HG03039 (cell line): ENCODE data around the gene STMN1.

Experiments used
- ATAC-seq: cut with Tn5 transposase; IDR thresholded peaks from one replicate; pipeline ENCODE4 v1.9.1; 2021; ENCODE audit warnings: mild to moderate bottlenecking, moderate library complexity; ENCODE audit not compliant: unreplicated experiment

The STMN1 gene

DNA sequence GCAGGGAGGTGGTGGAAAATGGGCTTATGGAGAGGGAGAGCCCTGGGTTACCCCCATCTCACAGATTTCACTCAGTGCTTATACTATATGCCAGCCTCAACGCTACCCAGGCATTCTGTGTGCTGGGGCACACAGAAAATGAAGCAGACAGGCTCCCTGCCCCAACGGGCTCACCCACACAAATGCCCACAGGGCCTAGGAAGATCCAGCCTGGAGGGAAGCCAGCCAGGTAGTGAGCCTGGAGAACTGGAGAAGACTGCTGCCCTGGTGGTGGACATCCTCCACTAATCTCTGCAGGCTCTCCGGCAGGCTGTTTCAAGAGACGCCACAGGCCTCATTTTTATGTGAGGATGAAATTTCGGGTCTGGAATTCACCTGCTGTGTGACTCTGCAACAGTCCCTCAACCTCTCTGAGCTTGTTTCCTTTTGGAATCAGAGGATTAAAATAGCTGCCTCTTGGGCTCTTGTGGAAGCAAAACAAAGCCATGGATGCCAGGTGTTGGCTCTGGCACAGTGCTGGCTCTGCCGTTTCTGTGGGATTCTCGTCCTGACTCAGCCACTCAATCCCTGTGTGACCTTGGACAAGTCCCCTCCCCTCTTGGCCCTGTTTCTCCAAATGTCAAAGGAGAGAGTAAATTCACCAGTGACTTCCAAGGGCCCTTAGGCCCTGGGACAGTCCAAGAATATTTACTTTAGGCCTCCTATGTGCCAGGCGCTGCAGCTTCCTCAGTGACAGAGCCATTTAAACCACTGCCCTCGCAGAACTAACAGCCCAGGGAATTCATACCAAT, 34.3 kb downstream of the STMN1 start:
- ATAC-seq = no peak

DNA sequence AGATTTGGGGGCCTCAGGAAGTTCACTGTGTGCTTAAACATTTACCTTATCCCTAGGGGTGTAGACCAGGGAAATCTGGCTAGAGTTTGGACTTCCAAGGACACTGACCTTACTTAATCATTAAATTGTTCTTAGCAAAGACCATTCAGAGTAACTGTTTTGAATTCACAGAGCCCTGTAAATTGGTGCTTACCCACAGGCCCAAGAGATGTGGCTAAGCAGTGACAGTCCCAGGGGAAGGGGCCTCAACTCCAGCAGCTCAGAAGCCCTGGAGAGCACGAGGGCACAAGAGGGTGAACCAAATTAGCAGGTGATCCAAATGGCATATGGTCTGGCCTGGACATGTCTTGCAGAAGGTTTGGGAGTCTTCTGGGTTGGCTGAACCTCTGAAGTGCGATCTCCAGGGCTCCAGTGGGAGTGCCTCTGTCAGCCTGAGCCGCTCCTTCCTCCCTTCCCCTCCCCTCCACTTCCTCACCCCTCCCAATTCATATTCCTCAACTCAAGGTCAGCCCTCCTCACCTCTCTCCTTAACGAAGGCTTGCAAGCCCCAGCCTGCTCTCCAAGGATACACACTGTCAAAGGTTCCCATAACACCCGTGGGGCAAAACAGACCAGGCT, 35.0 kb downstream of the STMN1 start:
- no peak for ATAC-seq

DNA sequence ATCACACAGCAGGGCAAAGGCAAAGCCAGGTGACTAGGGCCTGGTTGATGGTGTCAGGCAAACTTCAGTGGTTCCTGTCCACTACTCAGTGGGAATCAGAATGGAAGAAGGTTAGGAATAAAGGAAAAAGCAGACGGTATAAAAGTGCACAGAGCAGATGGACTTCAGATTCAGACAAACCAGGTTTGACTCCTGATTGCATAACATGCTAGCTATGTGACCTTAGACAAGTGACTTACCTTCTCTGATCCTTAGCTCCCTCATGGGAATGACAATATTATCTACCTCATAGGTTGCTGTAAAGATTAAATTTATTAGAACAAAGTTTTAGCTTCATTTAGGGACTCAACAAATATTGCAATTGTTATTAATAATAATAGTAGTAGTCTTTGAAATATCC, 35.6 kb downstream of the STMN1 start:
- ATAC-seq = no peak

DNA sequence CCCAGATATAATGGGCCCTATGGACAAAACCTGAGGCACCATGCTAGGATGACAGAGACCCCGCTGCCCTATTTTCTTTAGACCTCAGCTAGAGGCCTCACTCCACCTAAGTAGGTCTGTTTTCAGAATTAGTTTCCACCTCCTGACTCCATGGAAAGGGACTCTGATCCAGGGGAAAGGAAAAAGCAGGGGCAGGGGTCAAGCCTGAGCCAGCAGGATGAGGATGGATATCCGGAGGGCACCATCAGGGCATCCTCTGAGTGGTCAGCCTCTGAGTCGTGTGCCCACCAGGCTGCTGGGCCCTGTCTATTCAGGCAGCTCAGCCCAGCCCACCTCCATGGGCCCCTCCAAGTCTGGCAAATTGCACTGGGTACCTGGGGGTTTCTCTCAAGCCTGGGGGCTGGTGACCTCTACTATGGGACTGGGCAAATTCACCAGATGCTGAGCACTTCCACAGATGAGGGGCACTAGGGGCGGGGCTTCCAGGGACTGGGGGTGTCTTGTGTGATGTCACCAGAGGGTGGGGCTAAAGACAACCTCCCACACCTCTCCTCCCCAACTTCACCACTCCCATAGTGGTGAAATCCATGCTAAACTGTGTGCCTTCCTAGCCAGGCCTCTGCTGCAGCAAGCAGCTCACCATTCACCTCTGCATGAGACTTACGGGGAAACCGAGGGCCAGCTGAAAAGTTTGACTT, 36.2 kb downstream of the STMN1 start:
- no peak for ATAC-seq

DNA sequence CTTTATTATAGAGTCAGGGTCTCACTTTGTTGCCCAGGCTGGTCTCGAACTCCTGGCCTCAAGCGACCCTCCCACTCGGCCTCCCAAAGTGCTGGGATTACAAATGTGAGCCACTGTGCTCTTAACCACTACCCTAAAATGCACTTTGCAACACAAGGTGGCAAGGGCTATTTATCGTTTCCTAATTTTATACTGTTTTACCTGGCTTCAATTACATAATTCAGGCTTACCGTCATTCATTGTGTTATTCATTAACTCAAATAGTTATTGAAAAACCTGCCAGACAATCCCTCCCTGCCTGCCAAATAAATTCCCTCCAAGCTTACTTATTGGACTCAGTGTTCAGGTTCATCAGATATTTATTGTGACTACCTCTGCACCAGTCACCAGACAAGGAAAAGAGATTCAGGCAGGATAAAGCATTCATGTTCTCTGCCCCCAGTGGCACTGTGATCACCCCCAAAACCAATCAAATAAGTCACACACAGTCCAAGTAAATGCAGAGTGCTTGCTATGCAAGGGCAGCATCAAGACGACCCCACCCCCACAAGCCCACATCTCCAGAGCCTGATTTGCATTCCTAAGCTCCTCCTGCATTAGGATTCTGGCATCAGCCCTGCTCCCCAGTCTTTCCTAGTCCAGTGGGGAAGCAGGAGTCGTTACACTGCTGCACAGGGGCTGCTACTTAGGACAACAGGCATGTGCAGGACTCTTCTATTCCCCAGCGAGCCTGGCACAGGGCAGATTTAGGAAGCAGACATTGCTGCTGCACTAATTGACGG, 38.8 kb downstream of the STMN1 start:
- ATAC-seq = no peak

DNA sequence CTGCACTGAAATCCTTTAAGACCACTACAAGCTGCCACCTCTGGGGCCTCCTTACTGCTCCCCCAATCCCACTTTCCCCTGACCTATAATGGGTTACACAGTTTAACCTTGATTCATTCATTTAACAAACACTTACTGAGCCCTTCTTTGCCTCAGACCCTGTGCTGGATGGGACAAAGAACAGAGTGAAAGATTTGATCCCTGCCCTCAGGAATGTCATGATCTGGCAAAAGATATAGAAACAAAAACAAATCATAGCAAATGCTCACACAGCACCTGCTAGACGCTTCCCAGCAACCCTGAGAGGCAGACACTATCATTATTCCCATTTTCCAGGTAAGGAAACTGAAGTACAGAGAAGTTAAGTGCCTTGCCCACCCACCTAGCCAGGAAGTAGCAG, 39.9 kb downstream of the STMN1 start:
- ATAC-seq = no peak

DNA sequence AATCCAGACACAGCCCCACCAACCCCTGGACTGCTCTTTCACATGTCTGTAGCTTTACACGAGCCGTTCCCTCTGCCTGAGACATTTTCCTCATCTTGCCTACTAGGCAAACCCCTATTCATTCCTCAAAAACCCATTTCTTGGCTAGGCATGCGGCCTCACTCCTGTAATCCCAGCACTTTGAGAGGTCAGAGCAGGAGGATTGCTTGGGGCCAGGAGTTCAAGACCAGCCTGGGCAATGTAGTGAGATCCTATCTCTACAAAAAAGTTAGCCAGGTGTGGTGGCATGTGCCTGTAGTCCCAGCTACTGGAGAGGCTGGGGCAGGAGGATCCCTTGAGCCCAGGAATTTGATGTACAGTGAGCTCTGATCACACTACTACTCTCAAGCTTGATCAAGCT, 41.8 kb downstream of the STMN1 start:
- no peak for ATAC-seq

DNA sequence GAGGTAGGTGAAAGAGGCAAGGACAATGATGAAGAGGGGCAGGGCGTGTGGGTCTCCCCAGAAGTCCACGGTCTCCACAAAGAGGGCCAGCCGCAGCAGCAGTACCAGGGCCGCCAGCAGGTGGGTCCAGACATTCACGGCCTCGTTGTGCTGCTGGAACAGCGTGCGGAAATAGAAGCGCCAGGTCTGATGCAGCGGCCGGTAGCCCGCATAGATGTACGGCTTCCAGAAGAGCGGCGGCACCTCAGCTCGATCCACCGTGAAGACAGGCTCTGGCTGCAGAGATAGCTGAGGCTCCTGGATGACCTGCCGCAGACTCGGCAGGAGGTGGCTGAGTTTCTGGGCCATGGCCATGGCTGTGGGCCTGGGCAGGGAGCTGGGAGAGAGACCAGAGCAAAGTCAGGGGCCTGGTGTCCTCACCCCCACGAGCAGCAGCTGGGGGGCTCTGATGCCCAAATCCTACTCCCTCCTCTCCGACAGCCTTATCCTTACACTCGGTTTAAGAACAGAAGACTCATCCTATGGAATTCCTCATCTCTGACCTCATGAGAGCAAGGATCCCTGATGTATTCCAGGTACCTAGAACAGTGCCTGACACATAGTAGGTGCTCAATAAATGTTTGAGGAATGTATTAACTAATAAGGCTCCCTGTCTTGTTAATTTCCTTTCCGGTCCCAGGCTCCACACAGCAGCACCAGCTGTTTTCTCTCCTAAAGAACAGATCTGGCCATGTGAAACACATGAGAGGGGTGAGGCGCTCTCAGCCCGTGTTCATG, 42.5 kb downstream of the STMN1 start:
- no peak for ATAC-seq

DNA sequence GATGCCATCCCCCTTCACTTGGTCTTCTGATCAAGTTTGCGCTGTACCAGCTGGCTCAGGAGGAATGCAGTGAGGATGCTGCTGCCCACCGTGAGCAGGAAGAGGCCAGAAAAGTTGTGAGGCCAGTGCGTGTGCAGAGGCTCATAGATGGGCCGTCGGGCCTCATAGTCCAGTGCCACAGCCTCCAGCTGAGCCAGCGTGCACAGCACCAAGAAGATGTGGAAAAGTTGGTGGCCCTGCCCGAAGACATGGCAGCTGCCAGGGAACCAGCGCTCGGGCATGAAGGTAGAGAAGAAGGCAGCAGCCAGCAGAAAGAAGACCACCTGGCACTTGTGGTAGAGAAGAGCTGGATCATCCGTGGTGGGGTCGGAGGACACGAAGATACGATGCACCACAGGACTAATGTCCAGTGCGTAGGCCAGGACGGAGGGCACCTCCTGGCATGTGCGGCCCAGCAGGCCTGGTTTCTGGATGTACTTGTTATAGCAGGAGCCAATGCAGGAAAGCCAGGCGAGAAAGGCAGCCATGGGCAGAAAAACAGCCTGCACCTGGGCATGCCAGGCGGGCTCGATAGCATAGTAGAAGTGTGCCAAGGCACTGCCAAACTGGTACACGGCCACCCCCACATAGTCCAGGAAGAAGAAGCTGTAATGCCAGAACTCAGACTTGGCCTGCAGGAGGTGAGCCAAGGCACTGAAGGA, 43.3 kb downstream of the STMN1 start:
- no peak for ATAC-seq

DNA sequence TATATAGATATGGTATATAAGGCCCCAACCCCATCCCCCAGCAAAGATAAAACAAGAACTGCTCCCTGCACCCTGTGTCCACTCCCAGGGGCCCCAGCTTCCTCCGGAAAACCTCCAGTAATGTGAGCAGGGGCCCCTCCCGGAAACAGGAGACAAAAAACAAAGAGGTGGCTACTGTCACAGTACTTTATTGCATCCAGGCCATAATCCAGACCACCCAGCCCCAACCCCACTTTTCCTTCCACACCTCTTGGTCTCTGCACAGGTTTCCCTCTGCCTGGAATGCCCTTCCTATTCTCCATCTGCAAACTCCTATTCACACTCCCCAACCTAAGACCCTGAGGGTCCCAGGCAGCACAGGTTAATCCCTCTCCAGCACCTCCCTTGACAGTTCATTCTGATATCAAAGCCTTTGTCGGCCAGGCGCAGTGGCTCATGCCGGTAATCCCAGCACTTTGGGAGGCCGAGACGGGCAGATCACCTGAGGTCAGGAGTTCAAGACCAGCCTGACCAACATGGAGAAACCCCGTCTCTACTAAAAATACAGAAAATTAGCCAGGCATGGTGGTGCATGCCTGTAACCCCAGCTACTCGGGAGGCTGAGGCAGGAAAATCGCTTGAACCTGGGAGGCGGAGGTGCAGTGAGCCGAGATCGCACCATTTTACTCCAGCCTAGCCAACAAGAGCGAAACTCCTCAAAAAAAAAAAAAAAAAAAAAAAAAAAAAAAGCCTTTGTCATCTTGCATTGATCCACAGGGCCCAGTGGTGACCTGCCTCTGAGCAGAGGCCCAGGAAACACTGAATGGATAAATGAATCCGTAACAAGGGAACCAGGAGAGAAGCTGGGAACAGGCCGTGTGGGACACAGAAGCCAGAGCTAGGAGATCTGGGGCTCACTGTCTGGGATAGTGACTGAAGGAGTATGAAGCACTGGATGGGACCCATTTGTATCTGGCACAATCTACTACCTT, 44.6 kb downstream of the STMN1 start:
- no peak for ATAC-seq

DNA sequence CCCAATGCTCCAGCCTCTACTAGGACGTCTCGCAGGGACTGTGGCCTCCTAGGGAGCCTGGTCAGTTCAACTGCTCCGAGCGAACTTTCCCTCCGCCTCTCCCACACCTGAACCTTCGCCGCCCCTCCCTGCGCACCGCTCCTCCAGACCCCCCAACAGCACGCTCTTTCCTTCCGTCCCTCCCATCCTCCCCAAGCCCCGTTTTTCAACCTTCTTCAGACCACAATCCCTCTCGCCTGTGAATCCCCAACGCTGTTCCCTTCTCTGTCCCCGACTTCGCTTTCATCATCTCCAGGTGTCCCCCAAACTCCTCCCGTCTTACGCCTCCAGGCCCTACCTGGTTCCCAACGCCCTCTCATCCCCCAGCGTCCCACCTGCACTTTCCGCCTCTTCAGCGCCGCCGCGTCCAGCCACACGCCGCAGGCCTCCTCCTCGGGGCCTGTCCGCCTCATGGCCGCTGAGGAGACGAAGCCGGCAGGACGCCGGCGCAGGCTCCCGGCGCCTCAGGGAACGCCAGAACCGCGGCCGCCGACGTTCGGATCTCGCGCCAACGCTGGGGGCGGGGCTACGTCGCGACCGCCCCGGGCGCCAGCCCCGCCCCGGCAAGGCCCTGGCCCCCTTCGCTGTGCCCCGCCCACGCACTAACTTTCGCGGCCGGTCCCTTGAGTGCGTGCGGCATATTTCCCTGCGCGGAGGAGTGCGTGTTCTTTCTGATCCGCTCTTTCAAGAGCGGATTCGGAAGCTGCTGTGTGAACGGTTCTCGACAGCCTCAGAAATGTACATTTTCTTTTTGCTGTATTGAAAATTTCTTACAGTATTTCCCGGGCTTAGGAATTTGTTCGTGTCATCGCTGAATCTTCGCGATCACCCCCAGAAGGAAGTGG, 47.1 kb downstream of the STMN1 start, which contains the start of gene AUNIP:
TSS of gene AUNIP (minus strand) at position 552 of the 884 bp plus-strand sequence. CDS start at position 452, 100 bp downstream.
- ATAC-seq = peak; percentile 74

DNA sequence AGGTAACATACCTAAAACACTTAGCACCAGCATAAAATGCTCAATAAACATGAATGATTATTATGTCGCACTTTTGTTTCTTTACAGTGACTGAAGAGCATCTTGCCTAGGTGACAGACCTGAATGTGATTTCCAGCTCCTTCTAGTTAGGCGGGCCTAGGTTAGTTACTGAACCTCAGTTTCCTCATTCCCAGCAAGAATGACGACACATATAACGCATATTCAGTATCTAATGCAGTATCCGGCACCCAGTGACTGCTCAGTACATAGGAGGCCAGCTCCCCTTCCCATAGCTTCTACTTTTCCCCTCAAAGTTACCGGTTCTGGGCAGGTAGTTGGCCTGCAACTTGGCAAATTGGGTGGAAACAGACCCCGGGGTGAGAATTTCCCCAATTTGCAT, 47.7 kb downstream of the STMN1 start:
- no peak for ATAC-seq

DNA sequence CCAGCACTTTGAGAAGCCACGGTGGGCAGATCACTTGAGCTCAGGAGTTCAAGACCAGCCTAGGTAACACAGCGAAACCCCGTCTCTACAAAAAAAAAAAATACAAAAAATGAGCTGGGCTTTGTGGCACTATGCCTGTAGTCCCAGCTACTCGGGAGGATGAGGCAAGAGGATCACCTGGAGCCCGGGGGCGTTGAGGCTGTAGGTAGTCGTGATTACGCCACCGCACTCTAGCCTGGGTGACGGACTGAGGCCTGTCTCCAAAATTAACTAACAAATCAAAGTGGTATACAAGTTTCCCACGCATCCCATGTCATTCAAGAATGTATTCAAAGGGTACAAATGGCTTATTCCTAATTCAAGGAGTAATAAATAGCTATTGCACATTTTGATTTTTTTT, 49.4 kb downstream of the STMN1 start:
- ATAC-seq = no peak

DNA sequence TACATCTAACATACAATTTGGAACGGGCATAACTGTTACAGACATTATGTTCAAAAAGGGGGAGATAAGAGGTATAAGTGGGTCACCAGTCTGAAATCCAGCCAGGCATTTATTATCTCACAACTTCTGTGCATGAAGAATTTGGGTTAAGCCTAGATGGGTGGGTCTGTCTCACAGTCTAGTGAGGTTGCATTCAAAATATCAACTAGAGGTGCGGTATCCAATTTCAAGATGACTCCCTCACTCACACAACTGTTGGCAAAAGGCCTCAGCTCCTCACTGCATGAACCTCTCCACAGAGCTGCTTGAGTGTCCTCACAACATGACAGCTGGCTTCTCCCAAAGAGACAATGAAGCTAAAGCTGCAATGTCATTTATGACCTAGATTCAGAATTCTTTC, 51.7 kb downstream of the STMN1 start:
- ATAC-seq = no peak
